Measurements from ENCODE around the gene TPI1. TPM values are rescaled to one million over a fixed set of nuclear protein-coding genes. Genes with fewer than 3 reads are reported as not detected.

Gene TPI1
- polyA plus RNA-seq, 3 donors, result 446 to 839 (median 764) TPM

GRCh38 chr12:6830286-6830890 is 36.9 kb upstream of the TPI1 start:
- Mint-ChIP-seq H3K4me1 (peaks cover 20% of the 10 kb centered on the region), H3K9me3 (peaks cover 0 to 12% (median 8%) of the 10 kb centered on the region in 7 donors), H3K27ac (peak overlapping the region in 1 of 7 donors; percentile 46), H3K27me3 (ENCODE audit: low read depth in 3 of 3) (peaks cover 46 to 57% (median 52%) of the 10 kb centered on the region in 3 donors), H3K36me3 (peaks cover 6 to 15% of the 10 kb centered on the region in 2 donors), H3K4me3 (peak overlapping the region in 1 of 2 donors; percentile 95)
- Histone ChIP-seq H3K9ac (ENCODE audit: insufficient read depth, low read length, poor library complexity, severe bottlenecking) (no peak overlapping the region), H3K4me2 (replicated peaks; ENCODE audit: extremely low read depth, low read length, poor library complexity, severe bottlenecking) (no peak overlapping the region), H3K9me3 (replicated peaks in 1 of 2; ENCODE audit: control insufficient read depth in 1 of 2, insufficient read depth in 1 of 2, low read length in 2 of 2) (peaks cover 0 to 6% of the 10 kb centered on the region in 2 donors), H3K79me2 (ENCODE audit: insufficient read depth, low read length) (no peaks in the 10 kb centered on the region), H3K4me1 (ENCODE audit: control insufficient read depth in 1 of 2, insufficient read depth in 2 of 2, low read length in 2 of 2) (peaks cover 15 to 27% of the 10 kb centered on the region in 2 donors), H3K4me3 (replicated peaks in 1 of 3; ENCODE audit: low read depth in 2 of 3, low read length in 3 of 3) (no peak overlapping the region), H3K36me3 (replicated peaks in 1 of 2; ENCODE audit: control insufficient read depth in 1 of 2, insufficient read depth in 2 of 2, low read length in 2 of 2) (no peaks in the 10 kb centered on the region), H3K27me3 (ENCODE audit: control insufficient read depth in 2 of 2, insufficient read depth in 2 of 2, low read length in 2 of 2) (peaks cover 12 to 49% of the 10 kb centered on the region in 2 donors), H4K20me1 (ENCODE audit: insufficient read depth, low read length) (peaks cover 22% of the 10 kb centered on the region), H3K27ac (ENCODE audit: low read depth in 1 of 2, low read length in 2 of 2) (no peak overlapping the region), H2AFZ (ENCODE audit: insufficient read depth, low read depth, low read length, poor library complexity, severe bottlenecking) (no peak overlapping the region)
- intact Hi-C loops (cut with micrococcal nuclease), result no loop called here
- TF ChIP-seq CTCF (IDR thresholded peaks at IDR 0.05), result no peak
- whole genome bisulfite sequencing (ENCODE audit: insufficient coverage), result 80% methylated on average over 2 of the region's 11 CpGs
- no peak for DNase-seq

DNA sequence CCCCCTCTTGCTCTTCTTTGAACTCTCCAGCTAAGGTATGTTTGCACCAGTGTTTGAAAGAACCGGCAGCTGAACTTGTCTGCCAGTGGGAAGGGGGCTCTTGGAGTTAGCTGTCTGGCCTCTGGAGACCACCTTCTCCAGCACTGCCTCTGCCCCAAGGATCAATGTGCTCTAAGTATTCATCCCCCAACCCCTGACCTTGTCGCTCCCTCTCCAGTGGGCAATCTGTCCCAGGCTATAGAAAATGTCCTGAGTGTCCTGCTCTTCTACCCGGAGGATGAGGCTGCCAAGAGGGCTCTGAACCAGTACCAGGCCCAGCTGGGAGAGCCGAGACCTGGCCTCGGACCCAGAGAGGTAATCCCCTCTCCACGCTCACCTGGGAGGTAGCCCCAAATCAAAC is 36.3 kb upstream of the TPI1 start:
- peaks cover 12 to 47% of the 10 kb centered on the region in 2 donors for H3K27me3 ChIP-seq (ENCODE audit: control insufficient read depth in 2 of 2, insufficient read depth in 2 of 2, low read length in 2 of 2)
- no peak overlapping the region for H3K27ac ChIP-seq (ENCODE audit: low read depth in 1 of 2, low read length in 2 of 2)
- no peaks in the 10 kb centered on the region for H3K79me2 ChIP-seq (ENCODE audit: insufficient read depth, low read length)
- Mint-ChIP-seq H3K4me3 (peak overlapping the region in 1 of 2 donors; percentile 70), H3K27me3 (ENCODE audit: low read depth in 3 of 3) (peaks cover 46 to 55% (median 49%) of the 10 kb centered on the region in 3 donors), H3K36me3 (peaks cover 6 to 13% of the 10 kb centered on the region in 2 donors), H3K27ac (no peak overlapping the region), H3K9me3 (peaks cover 0 to 12% (median 8%) of the 10 kb centered on the region in 7 donors), H3K4me1 (peaks cover 18% of the 10 kb centered on the region)
- H3K4me2 ChIP-seq (replicated peaks; ENCODE audit: extremely low read depth, low read length, poor library complexity, severe bottlenecking), result no peak overlapping the region
- peaks cover 17% of the 10 kb centered on the region for H4K20me1 ChIP-seq (ENCODE audit: insufficient read depth, low read length)
- H3K4me1 ChIP-seq (ENCODE audit: control insufficient read depth in 1 of 2, insufficient read depth in 2 of 2, low read length in 2 of 2), result peaks cover 18 to 29% of the 10 kb centered on the region in 2 donors
- WGBS (ENCODE audit: insufficient coverage), result 97% methylated on average over 5 of the region's 6 CpGs
- H3K36me3 ChIP-seq (replicated peaks in 1 of 2; ENCODE audit: control insufficient read depth in 1 of 2, insufficient read depth in 2 of 2, low read length in 2 of 2), result no peaks in the 10 kb centered on the region
- no peak for TF ChIP-seq CTCF (IDR thresholded peaks at IDR 0.05)
- H3K4me3 ChIP-seq (replicated peaks in 1 of 3; ENCODE audit: low read depth in 2 of 3, low read length in 3 of 3), result no peak overlapping the region
- H3K9me3 ChIP-seq (replicated peaks in 1 of 2; ENCODE audit: control insufficient read depth in 1 of 2, insufficient read depth in 1 of 2, low read length in 2 of 2), result peaks cover 0 to 6% of the 10 kb centered on the region in 2 donors
- H3K9ac ChIP-seq (ENCODE audit: insufficient read depth, low read length, poor library complexity, severe bottlenecking), result no peak overlapping the region
- H2AFZ ChIP-seq (ENCODE audit: insufficient read depth, low read depth, low read length, poor library complexity, severe bottlenecking), result no peak overlapping the region
- no peak for DNase-seq
- intact Hi-C loops (cut with micrococcal nuclease), result no loop called here

Measured in CD14-positive monocyte (primary cell).